Right ventricle myocardium superior (tissue), 1 donor: Measurements from ENCODE around the gene RARA. TPM values are rescaled to one million over a fixed set of nuclear protein-coding genes. Genes with fewer than 3 reads are reported as not detected.

Experiments used
- ATAC-seq: fragments of 200-7000 bp; cut with Tn5 transposase; one replicate; pipeline ENCODE4 v1.9.1; 2020; ENCODE audit warnings: mild to moderate bottlenecking; ENCODE audit not compliant: poor library complexity
- DNase-seq: peaks from one replicate; pipeline ENCODE4 v3.0.0-alpha.2; 2020
- intact Hi-C: fragments of 100-400 bp; cut with DNase I; formaldehyde crosslinking; loops from one replicate; pipeline ENCODE4 v1.11.2; 2022
- total RNA-seq: library from RNA; stranded (reverse); fragmentation: NEBNext Ultra II Directional; extraction: Animal tissue kit (Norgen Biotek cat#: 25700); gene quantifications from one replicate; pipeline ENCODE4 v1.2.1, GENCODE V29; 2021
- donor health status: DM: no; HTN: yes; CAD: no; lungs with severe emphysema.

Gene RARA
- total RNA-seq, 1 donor from 2014 or later = 15.8 TPM

DNA sequence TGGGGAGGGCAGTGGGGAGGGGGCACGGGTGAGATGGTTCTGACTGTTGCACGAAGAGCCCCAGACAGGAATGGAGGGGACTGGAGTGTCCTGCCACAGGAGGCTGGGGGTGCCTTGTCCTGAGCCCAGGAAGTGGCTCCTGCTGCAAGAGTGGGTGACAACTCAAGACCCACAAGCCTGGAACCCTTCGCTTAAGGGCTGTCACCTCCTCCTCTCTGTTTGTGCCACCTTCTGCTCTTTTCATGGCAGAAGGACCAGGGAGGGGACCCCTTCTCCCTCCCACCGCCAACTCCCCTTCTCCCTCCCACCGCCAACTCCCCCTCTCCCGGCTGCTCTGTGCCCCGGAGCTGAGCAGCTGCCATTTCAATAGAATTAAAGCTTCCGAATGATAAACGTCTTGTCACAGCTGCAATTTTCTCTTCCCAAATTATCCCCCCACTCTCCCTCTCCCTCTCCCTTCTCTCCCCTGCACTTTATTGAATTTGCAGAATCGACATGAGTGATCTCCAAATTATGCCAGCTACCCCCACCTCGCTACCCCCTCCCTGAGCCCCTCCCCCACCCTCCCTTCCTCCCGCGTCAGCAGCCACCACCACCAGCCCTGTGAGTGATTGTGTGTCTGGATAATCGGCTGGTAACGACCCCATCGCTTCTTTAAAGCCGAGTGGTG is 41.8 kb downstream of the RARA start:
- intact Hi-C loops = loop anchor here (10.0 kb wide), 1 partner anchor 146 kb away; no protein-coding TSS in a partner anchor
- DNase-seq = no peak
- no peak for ATAC-seq

DNA sequence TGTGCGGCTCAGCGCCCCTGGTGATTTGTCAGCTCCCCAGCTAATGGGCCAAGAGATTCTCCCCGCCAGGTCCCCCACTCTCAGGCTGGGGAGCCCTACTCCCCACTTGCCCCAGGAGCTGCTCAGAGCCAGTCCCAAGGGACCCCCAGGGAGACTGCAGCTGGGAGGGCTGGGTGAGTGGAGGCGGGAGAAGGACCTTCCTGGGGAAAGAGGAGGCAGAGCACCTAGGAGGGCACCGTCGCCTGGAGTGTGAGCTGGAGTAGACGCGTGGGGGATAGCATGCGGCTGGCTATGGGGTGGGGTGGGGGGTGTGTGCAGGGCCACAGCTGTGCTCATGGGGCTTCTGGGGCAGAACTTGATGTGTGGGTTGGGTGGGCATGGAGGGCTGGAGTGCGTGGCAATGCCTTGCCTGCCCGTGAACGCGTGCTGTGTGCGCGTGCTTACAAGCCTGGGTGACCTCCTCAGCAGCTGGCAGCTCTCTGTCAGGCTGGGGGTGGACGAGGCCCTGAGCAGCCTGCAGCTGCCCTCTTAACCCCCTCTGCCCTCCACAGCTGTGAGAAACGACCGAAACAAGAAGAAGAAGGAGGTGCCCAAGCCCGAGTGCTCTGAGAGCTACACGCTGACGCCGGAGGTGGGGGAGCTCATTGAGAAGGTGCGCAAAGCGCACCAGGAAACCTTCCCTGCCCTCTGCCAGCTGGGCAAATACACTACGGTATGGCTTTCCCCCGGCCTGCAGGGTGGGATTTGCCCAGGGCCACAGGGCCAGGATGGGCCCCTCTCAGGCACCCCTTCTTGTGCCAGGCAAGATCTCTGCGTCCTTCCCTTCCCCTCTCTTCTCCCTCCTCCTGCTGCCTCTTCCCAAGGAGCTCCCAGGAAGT is 42.6 kb downstream of the RARA start:
- intact Hi-C loops = loop anchor here (10.0 kb wide), 1 partner anchor 147 kb away; no protein-coding TSS in a partner anchor
- DNase-seq = no peak
- no peak for ATAC-seq

DNA sequence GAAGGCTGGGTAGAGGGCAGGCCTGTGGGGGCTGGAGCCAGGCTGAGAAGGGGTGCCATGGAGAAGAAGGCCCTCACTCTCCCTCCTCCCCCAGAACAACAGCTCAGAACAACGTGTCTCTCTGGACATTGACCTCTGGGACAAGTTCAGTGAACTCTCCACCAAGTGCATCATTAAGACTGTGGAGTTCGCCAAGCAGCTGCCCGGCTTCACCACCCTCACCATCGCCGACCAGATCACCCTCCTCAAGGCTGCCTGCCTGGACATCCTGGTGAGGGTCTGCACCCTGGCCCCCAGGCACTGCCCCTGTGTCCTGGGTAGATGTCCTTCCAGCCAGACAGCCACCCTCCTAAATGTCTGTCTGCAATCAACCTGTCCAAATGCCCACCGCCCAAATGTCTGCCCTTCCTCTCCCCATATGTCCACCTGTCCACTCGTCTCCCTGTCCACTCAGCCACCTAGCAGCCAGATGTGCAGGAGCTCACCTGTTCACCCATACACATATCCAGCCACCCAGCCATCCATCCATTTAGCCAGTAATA is 43.3 kb downstream of the RARA start:
- DNase-seq = no peak
- intact Hi-C loops = loop anchor here (10.0 kb wide), 1 partner anchor 148 kb away; no protein-coding TSS in a partner anchor

DNA sequence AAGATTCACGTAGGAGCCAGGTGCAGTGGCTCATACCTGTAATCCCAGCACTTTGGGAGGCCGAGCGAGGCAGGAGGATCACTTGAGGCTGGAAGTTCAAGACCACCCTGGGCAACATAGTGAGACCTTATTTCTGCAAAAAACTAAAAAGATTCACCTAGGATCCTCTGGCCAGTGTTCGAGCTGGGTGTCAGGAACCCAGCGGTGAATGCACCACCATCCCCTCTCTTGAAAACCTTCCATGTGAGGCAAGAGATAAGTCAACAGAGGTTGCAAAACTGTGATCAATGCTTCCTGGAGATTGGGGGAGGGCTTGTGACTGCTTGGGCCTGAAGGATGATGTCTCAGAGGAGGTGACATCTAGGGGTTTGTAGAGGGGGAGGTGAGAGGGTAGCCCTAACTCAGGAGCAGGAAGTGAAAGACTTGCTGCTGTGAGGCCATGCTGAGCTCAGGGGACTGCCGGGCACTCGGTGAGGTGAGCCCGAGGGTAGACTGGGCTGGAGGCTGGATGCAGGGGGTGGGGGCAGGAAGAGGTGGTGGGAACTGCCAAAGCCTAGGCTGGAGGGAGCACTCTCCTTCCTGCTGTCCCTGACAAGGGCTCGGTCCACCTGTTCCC is 43.9 kb downstream of the RARA start:
- ATAC-seq (no peak), DNase-seq (peak; percentile 24)

More for the DNA sequence above, 43.3 kb downstream of the RARA start:
- ATAC-seq = no peak

GRCh38 chr17:40354221-40355122 is 45.5 kb downstream of the RARA start:
- ATAC-seq (no peak), DNase-seq (peak; percentile 16)

More for the DNA sequence above, 43.9 kb downstream of the RARA start:
- intact Hi-C loops = loop anchor here (10.0 kb wide), 1 partner anchor 148 kb away; no protein-coding TSS in a partner anchor

DNA sequence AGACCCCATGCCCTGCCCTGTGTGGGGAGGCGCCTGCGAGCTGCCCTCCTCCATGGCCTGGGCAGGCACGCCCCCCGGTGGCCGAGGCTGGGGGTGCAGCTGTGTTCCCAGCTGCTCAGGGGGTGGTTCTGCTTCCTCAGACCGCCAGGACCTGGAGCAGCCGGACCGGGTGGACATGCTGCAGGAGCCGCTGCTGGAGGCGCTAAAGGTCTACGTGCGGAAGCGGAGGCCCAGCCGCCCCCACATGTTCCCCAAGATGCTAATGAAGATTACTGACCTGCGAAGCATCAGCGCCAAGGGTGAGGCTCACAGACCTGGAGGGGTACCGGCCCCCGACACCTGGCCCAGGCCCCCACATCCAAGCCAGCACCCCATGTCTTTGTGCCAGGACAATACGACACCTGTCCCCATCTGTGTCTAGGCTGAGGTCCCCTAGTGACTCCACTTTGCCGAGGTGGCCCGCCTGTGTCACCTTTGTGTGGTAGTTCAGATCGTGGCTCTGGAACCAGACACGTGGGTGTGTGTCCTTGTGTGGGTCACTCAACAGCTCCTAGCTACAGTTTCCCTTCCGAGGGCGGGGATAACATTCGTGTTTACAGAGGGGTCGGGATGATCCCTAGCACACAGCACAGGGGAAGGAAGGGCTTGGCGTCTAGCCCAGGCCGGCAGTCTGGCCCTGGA is 46.3 kb downstream of the RARA start:
- peak; percentile 75 for ATAC-seq
- intact Hi-C loops = loop anchor here (2.0 to 10.0 kb wide), 4 partner anchors 52 to 202 kb away; no protein-coding TSS in a partner anchor
- DNase-seq = peak; percentile 86

More at GRCh38 chr17:40354221-40355122, 45.5 kb downstream of the RARA start:
- intact Hi-C loops = loop anchor here (2.0 to 10.0 kb wide), 4 partner anchors 52 to 203 kb away; no protein-coding TSS in a partner anchor

DNA sequence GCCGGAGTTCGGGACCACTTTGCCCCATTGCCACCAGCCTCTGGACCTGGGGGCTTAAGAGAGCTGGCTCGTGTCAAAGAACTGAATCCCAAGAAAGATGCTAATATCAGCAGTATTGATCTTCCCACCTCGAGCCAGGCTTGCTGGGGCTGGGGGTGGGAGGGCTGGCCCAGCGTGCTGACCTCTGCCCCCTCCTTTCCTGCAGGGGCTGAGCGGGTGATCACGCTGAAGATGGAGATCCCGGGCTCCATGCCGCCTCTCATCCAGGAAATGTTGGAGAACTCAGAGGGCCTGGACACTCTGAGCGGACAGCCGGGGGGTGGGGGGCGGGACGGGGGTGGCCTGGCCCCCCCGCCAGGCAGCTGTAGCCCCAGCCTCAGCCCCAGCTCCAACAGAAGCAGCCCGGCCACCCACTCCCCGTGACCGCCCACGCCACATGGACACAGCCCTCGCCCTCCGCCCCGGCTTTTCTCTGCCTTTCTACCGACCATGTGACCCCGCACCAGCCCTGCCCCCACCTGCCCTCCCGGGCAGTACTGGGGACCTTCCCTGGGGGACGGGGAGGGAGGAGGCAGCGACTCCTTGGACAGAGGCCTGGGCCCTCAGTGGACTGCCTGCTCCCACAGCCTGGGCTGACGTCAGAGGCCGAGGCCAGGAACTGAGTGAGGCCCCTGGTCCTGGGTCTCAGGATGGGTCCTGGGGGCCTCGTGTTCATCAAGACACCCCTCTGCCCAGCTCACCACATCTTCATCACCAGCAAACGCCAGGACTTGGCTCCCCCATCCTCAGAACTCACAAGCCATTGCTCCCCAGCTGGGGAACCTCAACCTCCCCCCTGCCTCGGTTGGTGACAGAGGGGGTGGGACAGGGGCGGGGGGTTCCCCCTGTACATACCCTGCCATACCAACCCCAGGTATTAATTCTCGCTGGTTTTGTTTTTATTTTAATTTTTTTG is 47.1 kb downstream of the RARA start:
- intact Hi-C loops = loop anchor here (2.0 to 10.0 kb wide), 4 partner anchors 53 to 201 kb away; no protein-coding TSS in a partner anchor
- ATAC-seq = peak; percentile 23

GRCh38 chr17:40356990-40357881 is 48.3 kb downstream of the RARA start:
- DNase-seq (peak; percentile 37), ATAC-seq (peak; percentile 1)
- intact Hi-C loops = loop anchor here (5.0 to 10.0 kb wide), 3 partner anchors 152 to 200 kb away; no protein-coding TSS in a partner anchor

More for the DNA sequence above, 47.1 kb downstream of the RARA start:
- peak; percentile 72 for DNase-seq

DNA sequence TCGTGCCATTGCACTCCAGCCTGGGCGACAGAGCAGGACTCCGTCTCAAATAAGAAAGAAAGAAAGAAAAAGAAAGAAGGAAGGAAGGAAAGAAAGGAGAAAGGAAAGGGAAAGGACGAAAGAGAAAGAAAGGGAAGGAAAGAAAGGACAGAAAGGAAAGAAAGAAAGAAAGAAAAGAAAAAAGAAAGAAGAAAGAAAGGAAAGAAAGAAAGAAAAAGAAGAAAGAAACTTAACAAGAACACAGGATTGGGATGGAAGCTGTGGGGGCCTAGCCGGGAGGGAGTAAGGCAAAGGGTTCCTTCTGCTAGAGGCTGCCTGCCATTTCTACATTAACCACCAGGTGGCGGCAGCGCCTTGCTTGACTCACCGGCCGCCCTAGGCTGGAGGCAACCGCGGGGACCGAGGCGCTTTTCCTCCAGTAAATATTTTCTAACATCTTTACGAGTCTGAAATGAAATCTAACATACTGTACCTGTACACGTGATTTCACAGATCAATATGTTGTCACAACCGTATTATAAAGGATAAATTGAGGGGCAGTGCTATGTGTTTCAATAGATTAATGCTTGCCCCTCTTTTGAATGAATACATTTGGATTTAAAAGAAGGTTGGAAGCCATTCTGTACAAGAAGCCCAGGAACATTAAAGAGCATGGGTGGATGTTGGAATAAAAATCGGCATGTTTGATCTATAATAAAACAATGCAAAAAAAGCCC is 49.5 kb downstream of the RARA start:
- DNase-seq = peak; percentile 95
- ATAC-seq = peak; percentile 70
- intact Hi-C loops = loop anchor here (5.0 to 10.0 kb wide), 3 partner anchors 154 to 199 kb away; no protein-coding TSS in a partner anchor

GRCh38 chr17:40360091-40360490 is 51.1 kb downstream of the RARA start:
- DNase-seq (no peak), ATAC-seq (no peak)
- intact Hi-C loops = loop anchor here (5.0 kb wide), 1 partner anchor 52 kb away; no protein-coding TSS in a partner anchor

GRCh38 chr17:40361063-40361924 is 52.3 kb downstream of the RARA start:
- intact Hi-C loops = loop anchor here (5.0 kb wide), 1 partner anchor 51 kb away; no protein-coding TSS in a partner anchor
- ATAC-seq = no peak
- DNase-seq = no peak

- no peak for DNase-seq
- intact Hi-C loops = loop anchor here (5.0 kb wide), 1 partner anchor 50 kb away; no protein-coding TSS in a partner anchor
- no peak for ATAC-seq
Measured at GRCh38 chr17:40361925-40362695, 53.1 kb downstream of the RARA start.
